ENCODE results near the gene DHRS13. TPM values are rescaled to one million over a fixed set of nuclear protein-coding genes. Genes with fewer than 3 reads are reported as not detected.

The DHRS13 gene
- polyA plus RNA-seq, 1 donor from 2014 or later: 91.1 TPM

DNA sequence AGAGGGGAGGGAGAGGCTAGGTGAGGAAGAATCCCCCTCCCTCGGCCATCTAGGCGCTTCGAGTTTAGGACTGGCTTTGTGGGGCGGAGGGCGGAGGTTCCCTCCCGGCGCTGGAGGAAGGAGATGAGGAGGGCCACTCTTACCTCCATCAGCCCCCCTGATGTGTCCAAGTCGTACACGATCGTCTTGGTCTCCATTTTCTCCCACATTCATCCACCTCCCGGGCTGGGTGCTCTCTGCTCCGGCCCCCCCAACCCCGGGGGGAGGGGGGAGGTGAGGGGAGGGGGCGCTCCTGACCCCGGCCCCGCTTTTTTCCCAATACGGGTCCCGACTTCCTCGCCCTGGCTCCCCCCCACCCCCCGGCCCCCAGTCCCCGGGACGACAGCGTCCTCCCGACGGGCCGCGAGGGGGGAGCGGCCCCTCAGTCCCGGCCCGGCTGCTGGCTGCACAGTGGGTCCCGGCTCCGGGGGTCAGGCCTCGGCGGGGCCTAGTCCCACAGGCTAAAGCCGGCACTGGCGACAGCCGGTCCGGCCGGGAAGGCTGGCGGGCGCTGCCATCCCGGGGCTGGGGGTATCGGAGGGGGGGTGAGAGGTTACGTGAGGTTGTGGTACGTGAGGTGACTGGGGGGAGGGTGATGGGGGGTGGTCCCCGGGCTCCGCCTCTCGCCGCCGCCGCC, 48.0 kb upstream of the DHRS13 start:
- Histone ChIP-seq H3K36me3 (ENCODE audit: insufficient read depth, low read length) (no peaks in the 10 kb centered on the region), H3K9ac (ENCODE audit: low read length) (peak overlapping the region; percentile 99), H3K9me2 (ENCODE audit: insufficient read depth, low read length) (no peaks in the 10 kb centered on the region), H3K27ac (ENCODE audit: low read length) (peak overlapping the region; percentile 98), H3K4me3 (ENCODE audit: low read length) (peak overlapping the region; percentile 96), H3K79me2 (replicated peaks; ENCODE audit: insufficient read depth, low read length) (peaks cover 48% of the 10 kb centered on the region), H3K27me3 (ENCODE audit: insufficient read depth, low read depth, low read length) (no peaks in the 10 kb centered on the region), H3K4me2 (ENCODE audit: low read length) (peak overlapping the region; percentile 58), H2AFZ (ENCODE audit: low read depth, low read length) (peak overlapping the region; percentile 13), H4K20me1 (ENCODE audit: insufficient read depth) (peaks cover 7% of the 10 kb centered on the region), H3F3A (ENCODE audit: insufficient read depth, low read length, poor library complexity, severe bottlenecking) (peaks cover 2% of the 10 kb centered on the region), H3K9me3 (ENCODE audit: low read length) (no peaks in the 10 kb centered on the region)
- TF ChIP-seq EP300 (conservative IDR thresholded peaks at IDR 0.05; ENCODE audit: poor library complexity, severe bottlenecking): no peak
- peak; percentile 45 for TF ChIP-seq REST (IDR thresholded peaks at IDR 0.05; ENCODE audit: borderline replicate concordance)
- no peak for TF ChIP-seq SMC3 (conservative IDR thresholded peaks at IDR 0.05; ENCODE audit: poor library complexity)
- peak; percentile 74 for TF ChIP-seq POLR2AphosphoS5 (IDR thresholded peaks at IDR 0.05)

GRCh38 chr17:28950017-28950751, 47.3 kb upstream of the DHRS13 start:
- Histone ChIP-seq H3K79me2 (replicated peaks; ENCODE audit: insufficient read depth, low read length) (peaks cover 55% of the 10 kb centered on the region), H4K20me1 (ENCODE audit: insufficient read depth) (peaks cover 9% of the 10 kb centered on the region), H3K36me3 (ENCODE audit: insufficient read depth, low read length) (no peaks in the 10 kb centered on the region), H3K4me2 (ENCODE audit: low read length) (peak overlapping the region; percentile 58), H3K4me3 (ENCODE audit: low read length) (peak overlapping the region; percentile 96), H3F3A (ENCODE audit: insufficient read depth, low read length, poor library complexity, severe bottlenecking) (peaks cover 2% of the 10 kb centered on the region), H3K27me3 (ENCODE audit: insufficient read depth, low read depth, low read length) (no peaks in the 10 kb centered on the region), H3K9me3 (ENCODE audit: low read length) (no peaks in the 10 kb centered on the region), H3K9ac (ENCODE audit: low read length) (peak overlapping the region; percentile 99), H3K9me2 (ENCODE audit: insufficient read depth, low read length) (no peaks in the 10 kb centered on the region), H3K27ac (ENCODE audit: low read length) (peak overlapping the region; percentile 98), H2AFZ (ENCODE audit: low read depth, low read length) (peak overlapping the region; percentile 13)
- TF ChIP-seq, protein P1, sequence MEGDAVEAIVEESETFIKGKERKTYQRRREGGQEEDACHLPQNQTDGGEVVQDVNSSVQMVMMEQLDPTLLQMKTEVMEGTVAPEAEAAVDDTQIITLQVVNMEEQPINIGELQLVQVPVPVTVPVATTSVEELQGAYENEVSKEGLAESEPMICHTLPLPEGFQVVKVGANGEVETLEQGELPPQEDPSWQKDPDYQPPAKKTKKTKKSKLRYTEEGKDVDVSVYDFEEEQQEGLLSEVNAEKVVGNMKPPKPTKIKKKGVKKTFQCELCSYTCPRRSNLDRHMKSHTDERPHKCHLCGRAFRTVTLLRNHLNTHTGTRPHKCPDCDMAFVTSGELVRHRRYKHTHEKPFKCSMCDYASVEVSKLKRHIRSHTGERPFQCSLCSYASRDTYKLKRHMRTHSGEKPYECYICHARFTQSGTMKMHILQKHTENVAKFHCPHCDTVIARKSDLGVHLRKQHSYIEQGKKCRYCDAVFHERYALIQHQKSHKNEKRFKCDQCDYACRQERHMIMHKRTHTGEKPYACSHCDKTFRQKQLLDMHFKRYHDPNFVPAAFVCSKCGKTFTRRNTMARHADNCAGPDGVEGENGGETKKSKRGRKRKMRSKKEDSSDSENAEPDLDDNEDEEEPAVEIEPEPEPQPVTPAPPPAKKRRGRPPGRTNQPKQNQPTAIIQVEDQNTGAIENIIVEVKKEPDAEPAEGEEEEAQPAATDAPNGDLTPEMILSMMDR (IDR thresholded peaks at IDR 0.05; ENCODE audit: poor library complexity, severe bottlenecking): no peak
- TF ChIP-seq POLR2AphosphoS5 (IDR thresholded peaks at IDR 0.05) (peak; percentile 59), RAD21 (conservative IDR thresholded peaks at IDR 0.05) (no peak), REST (IDR thresholded peaks at IDR 0.05; ENCODE audit: borderline replicate concordance) (no peak), MXI1 (conservative IDR thresholded peaks at IDR 0.05; ENCODE audit: poor library complexity, severe bottlenecking) (peak; percentile 39), EZH2 (IDR thresholded peaks at IDR 0.05; ENCODE audit: borderline replicate concordance, insufficient read depth, low read length, poor library complexity, severe bottlenecking) (no peak), EP300 (conservative IDR thresholded peaks at IDR 0.05; ENCODE audit: poor library complexity, severe bottlenecking) (peak; percentile 13)
